Esophagus muscularis mucosa (tissue), 4 donors: ENCODE results near the gene ABCC11.

Experiments used
- EP300 ChIP-seq: sonication (generic); formaldehyde crosslinking; IDR thresholded peaks from one replicate; pipeline ENCODE4 v1.6.1; 2017; ENCODE audit warnings: antibody characterized with exemption
- POLR2A ChIP-seq: fragments of 450-650 bp; IDR thresholded peaks from one replicate; pipeline ENCODE4 v1.6.1; 2017; ENCODE audit warnings: antibody characterized with exemption, moderate library complexity, mild to moderate bottlenecking, low read depth
- POLR2AphosphoS5 ChIP-seq, 2 donors: sonication (generic); formaldehyde crosslinking; IDR thresholded peaks; one replicate each; pipeline ENCODE4 v1.6.1; 2017; ENCODE audit warnings: antibody characterized with exemption in 2 of 2
- TF ChIP-seq, protein P1 (sequence below), 3 experiments: fragments of 200-600 bp in 2 of 3; fragments of 450-650 bp in 1 of 3; sonication (generic) in 2 of 3; IDR thresholded peaks; one replicate each; pipeline ENCODE4 v1.5.1; 2017 to 2019; ENCODE audit warnings: antibody characterized with exemption in 3 of 3, mild to moderate bottlenecking in 2 of 3, moderate library complexity in 1 of 3

DNA sequence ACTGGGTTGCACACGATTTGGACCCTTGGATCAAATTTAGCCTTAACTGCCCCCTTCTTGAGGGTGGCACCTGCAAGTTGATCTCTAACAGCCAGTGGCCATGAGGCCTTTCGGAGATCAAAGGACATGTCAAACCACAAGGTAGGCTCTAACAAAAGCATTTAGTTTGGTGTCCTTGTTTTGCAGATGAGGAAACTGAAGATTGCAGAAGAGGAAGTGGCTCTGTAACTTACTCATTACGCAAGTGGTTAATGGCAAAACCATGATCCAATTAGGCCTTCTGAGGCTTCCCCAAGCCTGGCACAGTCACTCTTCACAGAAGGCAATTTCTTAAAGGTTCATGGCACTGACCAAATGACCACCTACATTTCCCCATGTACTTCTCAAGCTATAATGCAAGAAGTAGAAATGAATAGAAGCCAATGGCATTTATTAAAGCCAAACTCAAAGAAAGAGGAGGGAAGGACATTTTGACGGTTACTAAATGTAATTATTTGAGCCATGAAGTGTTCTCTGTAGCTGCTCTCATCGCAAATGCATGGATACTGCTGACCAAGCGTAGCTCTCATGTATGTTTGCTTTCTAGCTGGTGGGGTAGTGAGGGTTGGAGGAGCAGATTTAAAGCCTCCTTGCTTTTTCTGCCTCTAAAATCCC lies 58.8 kb downstream of the ABCC11 start:
- TF ChIP-seq, protein P1, sequence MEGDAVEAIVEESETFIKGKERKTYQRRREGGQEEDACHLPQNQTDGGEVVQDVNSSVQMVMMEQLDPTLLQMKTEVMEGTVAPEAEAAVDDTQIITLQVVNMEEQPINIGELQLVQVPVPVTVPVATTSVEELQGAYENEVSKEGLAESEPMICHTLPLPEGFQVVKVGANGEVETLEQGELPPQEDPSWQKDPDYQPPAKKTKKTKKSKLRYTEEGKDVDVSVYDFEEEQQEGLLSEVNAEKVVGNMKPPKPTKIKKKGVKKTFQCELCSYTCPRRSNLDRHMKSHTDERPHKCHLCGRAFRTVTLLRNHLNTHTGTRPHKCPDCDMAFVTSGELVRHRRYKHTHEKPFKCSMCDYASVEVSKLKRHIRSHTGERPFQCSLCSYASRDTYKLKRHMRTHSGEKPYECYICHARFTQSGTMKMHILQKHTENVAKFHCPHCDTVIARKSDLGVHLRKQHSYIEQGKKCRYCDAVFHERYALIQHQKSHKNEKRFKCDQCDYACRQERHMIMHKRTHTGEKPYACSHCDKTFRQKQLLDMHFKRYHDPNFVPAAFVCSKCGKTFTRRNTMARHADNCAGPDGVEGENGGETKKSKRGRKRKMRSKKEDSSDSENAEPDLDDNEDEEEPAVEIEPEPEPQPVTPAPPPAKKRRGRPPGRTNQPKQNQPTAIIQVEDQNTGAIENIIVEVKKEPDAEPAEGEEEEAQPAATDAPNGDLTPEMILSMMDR (IDR thresholded peaks at IDR 0.05), result no peak
- TF ChIP-seq EP300, result no peak
- no peak for TF ChIP-seq POLR2A
- no peak for TF ChIP-seq POLR2AphosphoS5 (IDR thresholded peaks at IDR 0.05)
